ACC112 (cell line): Measurements from ENCODE around the gene ADGRG1.
"Not testable (repeated sequence)": the region's sequence is repeated elsewhere in the genome, so short reads cannot be mapped to it uniquely, and the experiment has no call there.

ENCODE experiments used
- H2AFZ ChIP-seq: fragments of 200-600 bp; sonication (generic); one replicate; pipeline ENCODE4 v1.6.0; 2017; ENCODE audit warnings: antibody characterized with exemption, low read length; ENCODE audit not compliant: unreplicated experiment
- H3K27ac ChIP-seq: fragments of 200-600 bp; sonication (generic); 2 replicates; pipeline ENCODE4 v1.5.1; 2014; ENCODE audit warnings: low read depth, mild to moderate bottlenecking, antibody characterized with exemption, low read length, moderate library complexity
- H3K27me3 ChIP-seq: fragments of 200-600 bp; sonication (generic); 2 replicates; pipeline ENCODE4 v1.6.1; 2014; ENCODE audit warnings: mild to moderate bottlenecking, antibody characterized with exemption, low read length, moderate library complexity, mixed read lengths; ENCODE audit not compliant: insufficient read depth
- H3K36me3 ChIP-seq: fragments of 200-600 bp; sonication (generic); 2 replicates; pipeline ENCODE4 v1.6.1; 2016; ENCODE audit warnings: mild to moderate bottlenecking, antibody characterized with exemption, low read length, moderate library complexity, mixed read lengths; ENCODE audit not compliant: insufficient read depth
- H3K4me1 ChIP-seq: fragments of 200-600 bp; sonication (generic); one replicate; pipeline ENCODE4 v1.6.1; 2016; ENCODE audit warnings: low read length, mixed read lengths; ENCODE audit not compliant: insufficient read depth, unreplicated experiment, control insufficient read depth
- H3K4me3 ChIP-seq: fragments of 200-600 bp; sonication (generic); 2 replicates; pipeline ENCODE4 v1.5.1; 2014; ENCODE audit warnings: mild to moderate bottlenecking, low read depth, low read length
- H3K79me2 ChIP-seq: fragments of 200-600 bp; sonication (generic); one replicate; pipeline ENCODE4 v1.6.0; 2016; ENCODE audit warnings: low read length; ENCODE audit not compliant: control insufficient read depth, unreplicated experiment, insufficient read depth

ADGRG1 gene

DNA sequence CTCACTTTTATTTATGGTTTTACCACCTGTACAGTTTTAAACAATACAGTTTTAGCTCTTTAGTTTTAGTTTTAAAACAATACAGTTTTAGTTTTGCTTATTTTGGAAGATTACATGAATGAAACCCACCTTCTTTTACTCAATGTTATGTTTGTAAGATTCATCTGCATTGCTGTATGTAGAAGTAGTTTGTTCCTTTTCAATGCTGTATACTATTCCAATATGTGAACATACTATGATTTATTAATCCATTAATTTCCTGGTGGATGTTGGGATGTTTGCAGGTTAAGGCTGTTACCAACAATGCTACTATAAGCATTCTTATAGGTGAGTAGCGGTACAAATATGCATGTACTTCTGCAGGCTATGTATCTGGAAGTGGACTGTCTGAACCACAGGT lies 34.4 kb upstream of the ADGRG1 start:
- no peak overlapping the region for H3K4me3 ChIP-seq
- peaks cover 22% of the 10 kb centered on the region for H3K4me1 ChIP-seq
- no peak overlapping the region for H2AFZ ChIP-seq
- no peaks in the 10 kb centered on the region for H3K79me2 ChIP-seq
- H3K27ac ChIP-seq: no peak overlapping the region
- no peaks in the 10 kb centered on the region for H3K27me3 ChIP-seq
- no peaks in the 10 kb centered on the region for H3K36me3 ChIP-seq

DNA sequence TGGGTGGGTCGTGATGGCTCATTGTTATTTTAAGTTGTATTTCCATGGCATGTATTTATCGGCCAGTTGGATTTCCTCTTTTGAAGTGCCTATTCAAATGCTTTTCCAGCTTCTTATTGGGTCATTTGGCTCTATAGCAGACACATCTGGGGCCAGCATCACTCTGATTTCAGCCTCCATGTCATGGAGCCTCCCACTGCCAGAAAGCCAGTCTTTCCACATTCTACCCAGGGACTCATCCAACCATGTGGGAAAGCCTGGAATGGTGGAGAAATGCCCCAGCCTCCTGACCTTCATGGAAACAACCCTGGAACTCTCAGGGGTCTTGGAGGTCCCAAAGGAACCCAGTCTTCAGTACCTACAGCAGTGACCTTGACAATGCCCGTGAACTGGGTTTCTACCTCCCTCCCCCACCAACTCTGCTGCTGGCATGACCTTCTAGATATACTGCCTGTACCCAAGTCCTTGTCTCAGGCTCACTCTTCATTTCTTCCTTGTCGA lies 33.8 kb upstream of the ADGRG1 start:
- Histone ChIP-seq H3K27me3 (no peaks in the 10 kb centered on the region), H3K4me1 (peaks cover 22% of the 10 kb centered on the region), H3K36me3 (no peaks in the 10 kb centered on the region), H2AFZ (no peak overlapping the region), H3K79me2 (no peaks in the 10 kb centered on the region), H3K27ac (no peak overlapping the region), H3K4me3 (no peak overlapping the region)

DNA sequence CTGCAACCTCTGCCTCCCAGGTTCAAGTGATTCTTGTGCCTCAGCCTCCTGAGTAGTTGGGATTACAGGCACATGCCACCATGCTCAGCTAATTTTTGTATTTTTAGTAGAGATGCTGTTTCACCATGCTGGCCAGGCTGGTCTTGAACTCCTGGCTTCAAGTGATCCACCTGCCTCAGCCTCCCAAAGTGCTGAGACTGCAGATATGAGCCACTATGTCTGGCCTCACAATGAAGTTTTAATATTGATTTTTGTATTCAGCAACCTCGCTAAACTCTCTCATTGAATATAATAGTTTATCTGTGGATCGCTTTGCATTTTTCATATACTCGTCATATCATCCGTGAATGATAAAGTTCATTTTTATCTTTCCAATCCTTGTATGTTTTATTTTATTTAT lies 32.2 kb upstream of the ADGRG1 start:
- H3K36me3 ChIP-seq, H3K4me3 ChIP-seq, H3K27ac ChIP-seq, H3K4me1 ChIP-seq, H2AFZ ChIP-seq, H3K79me2 ChIP-seq, H3K27me3 ChIP-seq: not testable (repeated sequence)

DNA sequence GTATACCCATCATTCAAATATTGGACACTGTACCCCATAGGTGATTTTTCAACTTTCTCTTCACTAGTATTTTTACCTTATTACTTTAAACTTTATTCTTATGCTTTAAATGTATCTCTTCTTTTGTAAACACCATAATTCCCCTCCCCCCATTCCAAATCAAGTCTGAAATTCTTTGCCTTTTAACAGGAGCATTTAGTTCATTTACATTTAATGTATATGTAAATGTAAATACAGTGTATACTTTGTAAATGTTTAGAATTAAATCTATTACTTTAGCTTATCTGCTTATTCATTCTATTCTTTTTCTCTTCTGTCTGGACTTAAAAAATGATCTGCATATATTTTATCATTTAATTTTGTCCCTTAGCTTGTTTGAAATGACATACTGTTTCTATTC lies 30.0 kb upstream of the ADGRG1 start:
- Histone ChIP-seq H3K27me3 (no peaks in the 10 kb centered on the region), H2AFZ (no peak overlapping the region), H3K36me3 (no peaks in the 10 kb centered on the region), H3K4me3 (no peak overlapping the region), H3K4me1 (no peaks in the 10 kb centered on the region), H3K79me2 (no peaks in the 10 kb centered on the region), H3K27ac (no peak overlapping the region)

DNA sequence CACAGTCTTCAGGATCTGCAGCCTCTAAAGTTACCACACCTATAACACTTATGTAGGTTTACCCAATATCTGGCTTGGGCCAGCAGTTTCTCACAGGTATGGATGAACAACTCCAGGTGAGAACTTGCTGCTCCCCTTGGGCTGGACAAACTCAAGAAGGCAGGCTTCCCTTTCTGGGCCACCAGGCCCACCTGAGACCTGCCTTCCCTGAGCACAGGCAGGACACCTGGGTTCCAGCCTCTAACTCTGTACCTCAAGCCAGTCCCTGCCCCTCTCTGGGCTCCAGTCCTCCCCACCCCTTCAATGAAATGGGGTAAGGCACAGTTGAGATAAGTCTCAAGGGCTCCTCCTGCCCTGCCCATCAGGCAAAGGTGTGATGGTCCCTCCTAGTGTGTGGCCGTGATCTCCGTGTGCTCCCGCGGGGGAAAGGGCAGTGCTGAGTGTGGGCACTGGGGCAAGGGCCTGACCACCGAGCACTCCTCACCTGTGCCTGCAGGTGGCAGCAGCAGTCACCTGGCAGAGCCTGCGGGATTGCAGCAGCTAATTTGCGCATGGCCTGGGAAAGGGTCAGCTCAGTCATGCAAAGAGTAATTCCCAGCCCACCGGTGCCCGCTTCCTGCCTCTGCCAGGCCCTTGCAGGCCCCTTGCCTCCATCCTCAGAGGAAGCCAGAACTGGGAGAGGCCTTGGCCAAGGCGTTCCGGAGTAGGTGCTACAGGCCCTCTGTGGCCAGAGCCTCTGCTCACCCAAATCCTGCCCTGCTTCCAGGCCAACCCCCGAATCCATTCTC lies 28.2 kb upstream of the ADGRG1 start:
- no peak overlapping the region for H2AFZ ChIP-seq
- H3K4me3 ChIP-seq: no peak overlapping the region
- H3K36me3 ChIP-seq: no peaks in the 10 kb centered on the region
- no peaks in the 10 kb centered on the region for H3K4me1 ChIP-seq
- no peak overlapping the region for H3K27ac ChIP-seq
- H3K79me2 ChIP-seq: no peaks in the 10 kb centered on the region
- H3K27me3 ChIP-seq: no peaks in the 10 kb centered on the region

DNA sequence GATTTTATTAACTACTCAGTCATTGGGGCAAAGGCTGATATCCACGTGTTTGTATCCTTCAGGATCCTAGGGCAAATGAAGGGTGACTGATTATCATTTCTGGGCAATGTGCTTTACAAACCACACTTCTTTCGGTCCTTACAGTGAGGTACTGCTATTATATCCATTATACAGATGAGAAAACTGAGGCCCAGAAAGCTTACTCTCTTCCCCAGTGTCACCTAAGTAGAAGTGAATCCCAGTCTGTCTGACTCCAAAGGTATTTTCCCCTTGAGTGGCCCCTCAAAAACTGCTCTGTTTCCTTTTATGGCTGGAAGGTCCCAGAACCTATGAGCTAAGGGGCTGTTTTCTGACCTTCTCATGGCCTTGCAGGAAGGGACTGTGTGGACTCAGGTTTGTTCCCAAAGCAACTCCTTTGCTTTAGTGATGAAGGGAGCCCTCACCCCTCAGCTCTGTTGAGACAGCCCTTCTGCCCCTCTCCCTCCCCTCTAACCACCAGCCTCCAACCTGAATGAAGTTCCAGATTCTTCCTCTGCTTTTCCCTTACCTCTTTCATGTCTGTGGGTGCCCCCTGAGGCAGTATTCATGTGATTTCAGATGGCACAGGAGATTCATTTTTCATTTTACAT lies 27.4 kb upstream of the ADGRG1 start:
- Histone ChIP-seq H3K36me3 (no peaks in the 10 kb centered on the region), H3K27me3 (no peaks in the 10 kb centered on the region), H3K4me3 (no peak overlapping the region), H3K27ac (no peak overlapping the region), H3K79me2 (no peaks in the 10 kb centered on the region), H3K4me1 (no peaks in the 10 kb centered on the region), H2AFZ (no peak overlapping the region)

DNA sequence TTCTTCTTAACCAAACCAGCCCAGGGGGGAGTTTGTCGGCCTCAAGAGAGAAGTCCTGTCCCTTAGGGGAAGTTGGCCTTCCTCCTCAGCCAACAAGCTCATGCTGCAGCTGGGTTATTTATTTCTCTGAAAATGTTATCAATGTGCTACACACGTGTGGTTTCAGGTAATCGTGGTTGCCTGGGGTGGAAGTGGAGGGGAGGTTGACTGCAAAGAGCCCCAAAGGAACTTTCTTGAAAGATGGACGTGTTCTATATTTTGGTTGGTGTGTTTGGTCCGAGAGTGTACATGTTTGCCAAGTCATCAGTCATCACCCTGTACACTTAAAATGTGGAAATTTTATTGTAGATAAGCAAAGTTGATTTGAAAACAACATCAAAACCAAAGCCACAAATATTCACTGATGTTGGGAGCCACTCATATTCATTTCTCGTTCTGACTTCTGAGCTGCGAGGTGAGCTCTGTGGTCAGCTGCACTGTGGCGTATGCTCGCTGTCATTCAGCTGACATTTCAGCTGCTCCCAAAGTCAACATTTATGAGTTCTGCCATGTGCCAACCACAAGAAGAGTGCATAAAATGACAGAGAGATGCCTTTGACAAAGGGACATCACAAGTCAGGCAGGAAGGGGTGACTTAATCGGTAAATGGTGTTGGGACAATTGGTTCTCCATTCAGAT lies 26.5 kb upstream of the ADGRG1 start:
- Histone ChIP-seq H3K79me2 (no peaks in the 10 kb centered on the region), H3K36me3 (no peaks in the 10 kb centered on the region), H3K27me3 (no peaks in the 10 kb centered on the region), H3K4me1 (no peaks in the 10 kb centered on the region), H3K4me3 (no peak overlapping the region), H2AFZ (no peak overlapping the region), H3K27ac (no peak overlapping the region)

DNA sequence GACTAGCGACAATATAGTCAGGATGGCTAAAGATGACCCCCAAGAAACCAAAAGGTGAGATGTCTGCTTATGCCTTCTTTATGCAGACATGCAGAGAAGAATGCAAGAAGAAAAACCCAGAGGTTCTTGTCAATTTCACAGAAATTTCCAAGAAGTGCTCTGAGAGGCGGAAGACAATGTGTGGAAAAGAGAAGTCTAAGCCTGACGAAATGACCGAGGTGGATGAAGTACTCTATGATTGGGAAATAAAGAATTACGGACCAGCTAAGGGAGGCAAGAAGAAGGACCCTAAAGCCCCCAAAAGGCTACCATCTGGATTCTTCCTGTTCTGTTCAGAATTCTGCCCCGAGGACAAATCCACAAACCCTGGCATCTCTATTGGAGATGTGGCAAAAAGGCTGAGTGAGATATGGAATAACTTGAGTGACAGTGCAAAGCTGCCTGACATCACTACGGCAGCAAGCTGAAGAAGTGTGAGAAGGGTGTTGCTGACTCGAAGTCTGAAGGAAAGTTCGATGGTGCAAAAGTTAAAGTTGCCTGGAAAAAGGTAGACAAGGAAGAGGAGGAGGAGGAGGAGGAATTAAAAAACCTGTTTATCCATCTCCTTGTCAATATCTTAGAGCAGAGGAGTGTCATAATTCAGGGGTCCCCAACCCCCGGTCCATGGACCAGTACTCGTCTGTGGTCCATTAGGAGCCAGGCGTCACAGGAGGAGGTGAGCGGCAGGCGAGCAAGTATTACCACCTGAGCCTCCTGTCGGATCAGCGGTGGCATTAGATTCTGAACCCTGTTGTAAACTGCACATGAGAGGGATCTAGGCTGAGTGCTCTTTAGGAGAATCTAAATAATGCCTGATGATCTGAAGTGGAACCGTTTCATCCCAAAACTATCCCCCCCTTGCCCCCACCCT lies 25.1 kb upstream of the ADGRG1 start:
- no peaks in the 10 kb centered on the region for H3K4me1 ChIP-seq
- no peak overlapping the region for H3K27ac ChIP-seq
- no peaks in the 10 kb centered on the region for H3K27me3 ChIP-seq
- H3K79me2 ChIP-seq: no peaks in the 10 kb centered on the region
- H2AFZ ChIP-seq: no peak overlapping the region
- H3K4me3 ChIP-seq: no peak overlapping the region
- H3K36me3 ChIP-seq: no peaks in the 10 kb centered on the region

DNA sequence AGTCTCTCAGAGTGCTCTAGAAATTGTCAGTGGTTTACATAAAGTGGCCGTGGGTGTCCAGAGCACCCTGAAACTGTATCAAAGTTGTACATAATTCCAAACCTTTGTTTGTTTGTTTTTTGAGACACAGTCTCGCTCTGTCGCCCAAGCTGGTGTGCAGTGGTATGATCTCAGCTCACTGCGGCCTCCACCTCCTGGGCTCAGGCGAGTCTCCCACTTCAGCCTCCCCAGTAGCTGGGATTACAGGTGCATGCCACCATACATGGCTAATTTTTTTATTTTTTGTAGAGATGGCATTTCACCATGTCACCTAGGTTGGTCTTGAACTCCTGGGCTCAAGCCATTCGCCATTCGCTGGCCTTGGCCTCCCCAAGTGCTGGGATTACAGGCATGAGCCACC lies 24.3 kb upstream of the ADGRG1 start:
- no peak overlapping the region for H3K4me3 ChIP-seq
- H3K36me3 ChIP-seq: no peaks in the 10 kb centered on the region
- H2AFZ ChIP-seq: no peak overlapping the region
- H3K79me2 ChIP-seq: no peaks in the 10 kb centered on the region
- H3K4me1 ChIP-seq: no peaks in the 10 kb centered on the region
- H3K27me3 ChIP-seq: no peaks in the 10 kb centered on the region
- H3K27ac ChIP-seq: no peak overlapping the region

DNA sequence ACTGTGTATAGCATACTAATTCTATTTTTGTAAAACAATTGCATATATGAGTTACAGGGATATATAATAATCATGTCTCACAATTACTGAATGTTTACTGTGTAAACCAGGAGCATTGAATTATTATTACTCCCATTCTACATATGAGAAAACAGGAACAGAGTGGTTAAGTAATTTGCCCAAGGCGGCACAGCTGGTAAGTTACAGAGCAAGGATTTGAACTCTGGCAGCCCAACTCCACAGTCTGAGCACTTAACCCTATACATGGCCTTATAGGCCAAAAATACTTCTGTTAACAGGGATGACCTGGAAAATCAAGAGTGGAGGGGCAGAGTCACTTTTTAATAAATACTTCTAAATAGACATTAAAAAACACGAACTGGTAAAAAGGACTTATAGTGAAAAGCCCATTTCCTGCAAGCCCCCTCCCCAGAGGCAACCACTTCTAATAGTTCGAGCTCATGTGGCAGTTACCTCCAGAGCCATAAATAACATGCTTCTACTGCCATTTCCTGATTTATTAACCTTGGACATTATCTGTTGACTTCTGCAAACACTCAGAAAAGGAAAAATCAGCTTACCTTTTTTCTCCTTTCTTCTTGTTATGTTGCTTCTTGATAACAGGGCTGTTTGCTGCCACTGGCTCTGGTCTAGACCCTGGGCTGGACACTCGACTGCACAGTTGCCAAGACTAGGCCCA lies 22.1 kb upstream of the ADGRG1 start:
- H3K4me1 ChIP-seq: peaks cover 15% of the 10 kb centered on the region
- no peak overlapping the region for H2AFZ ChIP-seq

More for the DNA sequence above, 22.1 kb upstream of the ADGRG1 start:
- H3K36me3 ChIP-seq: no peaks in the 10 kb centered on the region
- no peaks in the 10 kb centered on the region for H3K79me2 ChIP-seq
- H3K27me3 ChIP-seq: no peaks in the 10 kb centered on the region
- no peak overlapping the region for H3K27ac ChIP-seq
- no peak overlapping the region for H3K4me3 ChIP-seq
